Measurements from ENCODE around the gene FGGY.

DNA sequence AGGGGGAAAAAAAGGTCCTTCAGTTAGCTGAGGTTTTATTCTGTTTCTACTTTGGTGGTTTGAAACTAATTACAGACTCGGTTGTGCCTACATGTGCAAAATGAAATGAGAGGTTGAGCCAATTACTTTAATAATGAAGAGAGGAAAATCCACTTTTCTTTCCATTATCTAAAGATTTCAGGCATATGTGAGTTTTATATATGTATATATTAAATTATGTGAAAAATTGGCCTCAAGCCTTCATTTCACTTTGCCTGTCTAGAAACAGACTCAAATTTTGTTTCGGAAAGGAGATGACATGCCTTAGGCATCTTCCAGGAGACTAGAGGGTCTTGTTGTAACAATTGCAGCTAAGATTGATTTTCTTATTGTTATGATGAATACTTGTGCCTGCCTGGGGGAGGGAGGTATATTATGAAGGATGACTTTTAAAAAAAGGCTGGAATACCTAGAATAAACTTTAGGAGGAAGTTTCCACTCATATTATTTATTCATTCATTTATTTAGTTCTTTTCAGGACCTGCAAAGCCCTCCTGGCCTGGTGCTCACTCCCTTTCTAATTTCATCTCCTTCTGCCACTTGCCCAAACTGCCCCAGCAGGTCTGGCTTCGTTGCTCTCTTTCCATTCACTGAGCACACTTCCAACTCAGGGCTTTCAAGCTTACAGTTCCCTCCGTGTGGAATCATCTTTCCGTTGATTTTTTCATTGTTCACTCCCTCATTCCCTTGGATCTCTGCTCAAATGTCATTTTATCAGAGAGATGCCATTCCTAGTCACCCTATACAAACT lies 423.6 kb downstream of the FGGY start:
- no peak for TF ChIP-seq POLR2A (IDR thresholded peaks at IDR 0.05; ENCODE audit: extremely low read depth, insufficient read length)
- TF ChIP-seq, protein P1, sequence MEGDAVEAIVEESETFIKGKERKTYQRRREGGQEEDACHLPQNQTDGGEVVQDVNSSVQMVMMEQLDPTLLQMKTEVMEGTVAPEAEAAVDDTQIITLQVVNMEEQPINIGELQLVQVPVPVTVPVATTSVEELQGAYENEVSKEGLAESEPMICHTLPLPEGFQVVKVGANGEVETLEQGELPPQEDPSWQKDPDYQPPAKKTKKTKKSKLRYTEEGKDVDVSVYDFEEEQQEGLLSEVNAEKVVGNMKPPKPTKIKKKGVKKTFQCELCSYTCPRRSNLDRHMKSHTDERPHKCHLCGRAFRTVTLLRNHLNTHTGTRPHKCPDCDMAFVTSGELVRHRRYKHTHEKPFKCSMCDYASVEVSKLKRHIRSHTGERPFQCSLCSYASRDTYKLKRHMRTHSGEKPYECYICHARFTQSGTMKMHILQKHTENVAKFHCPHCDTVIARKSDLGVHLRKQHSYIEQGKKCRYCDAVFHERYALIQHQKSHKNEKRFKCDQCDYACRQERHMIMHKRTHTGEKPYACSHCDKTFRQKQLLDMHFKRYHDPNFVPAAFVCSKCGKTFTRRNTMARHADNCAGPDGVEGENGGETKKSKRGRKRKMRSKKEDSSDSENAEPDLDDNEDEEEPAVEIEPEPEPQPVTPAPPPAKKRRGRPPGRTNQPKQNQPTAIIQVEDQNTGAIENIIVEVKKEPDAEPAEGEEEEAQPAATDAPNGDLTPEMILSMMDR (IDR thresholded peaks at IDR 0.05; ENCODE audit: low read depth, low read length), result no peak
